ENCODE data around the gene DUSP3.
A peak's percentile ranks its signal among the peaks of the same experiment; 100 is the strongest.

The DUSP3 gene

GRCh38 chr17:43767713-43768059, 11.1 kb downstream of the DUSP3 start:
- no peak for DNase-seq

DNA sequence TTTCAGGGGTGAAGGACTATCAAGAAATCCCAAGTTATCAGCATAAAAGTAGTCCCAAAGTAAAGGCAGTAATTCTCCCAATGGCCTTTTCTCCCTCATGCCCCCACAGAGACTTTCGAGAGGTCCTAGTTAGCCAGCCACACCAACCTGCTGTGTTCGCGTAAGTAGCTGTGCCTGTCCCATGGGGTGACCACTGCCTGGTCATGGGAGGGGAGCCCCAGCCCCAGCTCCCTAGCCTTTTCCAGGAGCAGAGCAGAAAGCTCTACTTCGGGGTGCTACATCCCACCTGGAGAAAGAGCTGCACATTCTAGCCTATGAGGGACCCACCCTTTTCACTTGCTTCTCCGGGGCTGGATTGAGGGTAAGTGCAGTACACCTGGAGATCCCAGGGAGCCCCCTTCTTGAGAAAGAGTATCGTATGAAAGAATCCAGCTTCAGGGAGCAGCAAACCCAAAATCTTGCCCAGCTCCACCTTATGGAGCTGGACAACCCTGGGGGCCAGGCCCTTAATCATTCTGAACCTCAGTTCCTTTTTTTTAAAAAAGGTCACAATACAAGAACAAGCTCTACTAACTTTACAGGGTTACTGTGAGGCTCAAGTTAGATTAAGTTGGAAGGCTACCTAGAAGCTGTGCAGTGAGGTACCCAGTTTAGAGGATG, 11.6 kb downstream of the DUSP3 start:
- no peak for DNase-seq

- DNase-seq, result peak; percentile 21
Observed at GRCh38 chr17:43766413-43767052, 12.2 kb downstream of the DUSP3 start.

DNA sequence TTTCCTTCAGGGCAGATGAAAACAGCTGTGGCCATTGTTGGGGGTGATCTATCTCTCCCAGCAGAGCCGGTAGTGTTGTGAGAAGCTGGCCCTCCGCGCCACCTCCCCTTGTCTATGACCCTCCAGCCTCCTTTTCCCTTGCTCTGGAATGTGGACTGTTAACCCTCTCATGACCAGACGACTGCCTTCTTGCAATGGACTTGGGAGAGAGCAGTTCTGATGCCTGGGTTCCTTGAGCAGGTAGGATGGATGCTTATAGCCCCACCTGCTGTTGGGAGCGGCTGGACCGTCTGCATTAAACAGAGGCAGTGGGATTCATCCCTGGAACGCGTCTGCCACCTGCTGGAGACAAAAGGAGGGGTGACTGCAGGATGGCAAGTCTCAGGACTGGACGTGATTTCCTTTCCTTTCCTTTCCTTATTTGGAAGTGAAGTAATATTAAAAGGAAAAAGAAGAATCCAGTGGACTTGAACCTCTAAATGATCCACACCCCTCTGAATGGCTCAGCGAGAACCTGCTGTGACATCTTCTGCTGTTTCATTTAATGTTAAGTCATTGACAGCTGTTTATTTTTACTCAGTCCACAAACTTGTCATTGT, 18.4 kb downstream of the DUSP3 start:
- DNase-seq, result peak; percentile 75

- no peak for DNase-seq
Observed at GRCh38 chr17:43759836-43760235, 18.9 kb downstream of the DUSP3 start.

DNA sequence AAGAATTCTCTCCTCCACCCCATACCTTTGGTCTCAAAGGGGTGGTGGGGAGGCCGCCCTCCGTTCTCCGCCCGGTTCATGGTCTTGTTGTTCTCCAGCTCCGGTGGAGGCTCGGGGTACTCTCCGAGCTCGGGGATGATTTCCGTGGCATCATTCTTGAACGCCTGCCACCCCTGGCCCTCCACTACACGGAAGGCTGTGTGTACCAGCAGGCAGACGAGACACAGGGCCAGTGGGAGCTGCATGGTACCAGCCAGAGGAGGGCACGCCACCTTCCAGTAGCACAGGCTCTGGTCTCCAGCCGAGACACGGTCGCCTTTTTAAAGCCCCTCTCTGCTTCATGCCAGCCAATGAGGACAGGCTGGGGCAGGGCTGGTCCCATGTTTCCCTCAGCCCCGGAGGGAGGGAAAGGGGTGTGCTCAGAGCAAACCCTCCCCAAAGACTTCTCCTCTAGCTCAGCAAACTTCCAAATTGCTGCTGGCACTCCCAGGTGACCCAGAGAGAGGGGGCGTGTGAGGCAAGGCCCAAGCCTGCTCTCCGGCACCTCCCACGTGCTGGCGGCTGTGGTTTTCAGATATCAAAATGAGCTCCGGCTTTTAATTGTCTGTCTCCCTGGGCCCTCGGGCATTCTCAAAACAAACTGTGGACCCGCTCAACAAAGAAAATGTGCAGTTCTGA, 20.1 kb downstream of the DUSP3 start, which contains the start of gene SOST:
Gene SOST, minus strand, starts transcription at position 295 of the 678 bp plus-strand sequence. Its CDS starts 50 bp downstream, at position 245.
- DNase-seq, result no peak

GRCh38 chr17:43758086-43758485, 20.7 kb downstream of the DUSP3 start:
- DNase-seq, result no peak

DNA sequence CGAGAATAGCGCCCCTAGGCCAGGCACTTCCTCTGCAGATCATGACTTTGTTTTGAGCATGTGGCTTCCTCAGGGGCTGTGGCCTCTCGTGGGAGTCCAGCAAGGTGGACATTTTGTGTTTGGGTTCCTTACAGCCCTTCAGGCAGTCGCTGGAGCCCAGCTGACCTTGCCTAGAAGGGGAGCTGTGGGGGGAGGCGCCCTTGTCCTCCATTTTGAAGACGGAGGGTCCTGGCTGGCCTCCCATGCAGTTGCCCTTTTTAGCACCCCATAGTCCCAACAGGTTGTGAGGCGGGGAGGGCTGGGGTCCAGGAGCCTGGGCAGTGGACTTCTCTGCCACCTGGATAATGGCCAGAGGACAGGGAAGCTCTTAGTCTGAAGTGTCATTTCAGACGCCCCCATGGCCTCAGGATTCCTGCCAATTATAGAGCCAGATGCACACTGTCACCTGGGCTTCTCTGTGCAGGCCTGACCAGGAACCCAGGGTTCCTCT, 21.6 kb downstream of the DUSP3 start:
- no peak for DNase-seq

DNA sequence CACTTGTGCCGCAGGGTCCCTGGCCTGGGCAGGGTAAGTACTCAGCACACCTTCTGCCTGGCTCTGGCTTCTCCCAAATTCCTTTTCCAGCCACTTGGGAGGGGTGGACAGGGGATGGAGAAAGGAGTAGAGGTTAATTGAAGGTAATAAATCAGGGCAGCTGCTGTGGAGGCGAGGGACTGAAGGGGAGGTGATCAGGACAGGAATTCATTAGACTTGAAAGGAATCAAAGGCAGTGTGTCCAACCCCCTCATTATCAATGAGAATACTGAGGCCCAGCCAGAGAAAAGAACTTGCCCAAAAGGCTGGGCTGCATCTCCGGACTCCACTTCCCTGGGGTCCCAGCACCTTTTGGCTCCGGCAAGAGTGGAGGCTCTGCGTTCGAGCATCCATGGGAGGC, 22.6 kb downstream of the DUSP3 start:
- DNase-seq, result no peak

DNA sequence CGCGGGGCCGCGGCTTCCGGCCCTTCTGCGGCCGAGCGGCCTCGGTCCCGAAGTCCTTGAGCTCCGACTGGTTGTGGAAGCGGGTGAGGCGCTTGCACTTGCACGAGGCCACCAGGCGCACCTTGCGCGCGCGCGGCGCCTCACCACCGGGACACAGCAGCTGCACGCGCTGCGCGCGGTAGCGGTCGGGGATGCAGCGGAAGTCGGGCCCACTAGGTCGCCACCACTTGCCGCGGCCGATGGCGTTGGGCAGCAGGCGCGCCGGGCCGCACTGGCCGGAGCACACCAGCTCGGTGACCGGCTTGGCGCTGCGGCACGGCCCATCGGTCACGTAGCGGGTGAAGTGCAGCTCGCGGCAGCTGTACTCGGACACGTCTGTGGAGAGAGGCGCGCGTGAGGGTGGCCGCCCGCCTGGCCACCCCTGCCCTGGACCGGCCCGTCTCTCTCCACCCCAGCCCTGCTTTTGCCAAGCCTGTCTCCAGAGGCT, 23.3 kb downstream of the DUSP3 start:
- no peak for DNase-seq

DNA sequence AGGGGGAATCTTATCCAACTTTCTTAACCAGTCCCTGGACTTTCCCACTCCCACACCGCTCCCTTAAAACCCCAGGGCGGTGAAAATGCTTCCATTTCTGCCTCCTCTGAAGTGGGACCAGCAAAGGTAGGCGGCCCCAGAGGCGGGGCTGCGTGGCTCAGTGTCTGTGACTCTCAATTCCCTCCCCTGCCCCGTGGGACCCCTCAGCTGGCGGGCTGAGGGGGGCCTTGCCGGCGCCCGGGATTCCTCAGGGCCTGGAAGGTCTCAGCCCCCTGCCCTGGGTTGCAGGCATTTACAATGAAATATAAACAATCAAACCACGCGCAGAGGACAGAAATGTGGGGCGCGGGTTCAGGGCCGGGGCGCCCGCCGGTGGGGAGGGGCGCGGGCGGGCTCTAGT, 23.8 kb downstream of the DUSP3 start:
- DNase-seq, result no peak

DNA sequence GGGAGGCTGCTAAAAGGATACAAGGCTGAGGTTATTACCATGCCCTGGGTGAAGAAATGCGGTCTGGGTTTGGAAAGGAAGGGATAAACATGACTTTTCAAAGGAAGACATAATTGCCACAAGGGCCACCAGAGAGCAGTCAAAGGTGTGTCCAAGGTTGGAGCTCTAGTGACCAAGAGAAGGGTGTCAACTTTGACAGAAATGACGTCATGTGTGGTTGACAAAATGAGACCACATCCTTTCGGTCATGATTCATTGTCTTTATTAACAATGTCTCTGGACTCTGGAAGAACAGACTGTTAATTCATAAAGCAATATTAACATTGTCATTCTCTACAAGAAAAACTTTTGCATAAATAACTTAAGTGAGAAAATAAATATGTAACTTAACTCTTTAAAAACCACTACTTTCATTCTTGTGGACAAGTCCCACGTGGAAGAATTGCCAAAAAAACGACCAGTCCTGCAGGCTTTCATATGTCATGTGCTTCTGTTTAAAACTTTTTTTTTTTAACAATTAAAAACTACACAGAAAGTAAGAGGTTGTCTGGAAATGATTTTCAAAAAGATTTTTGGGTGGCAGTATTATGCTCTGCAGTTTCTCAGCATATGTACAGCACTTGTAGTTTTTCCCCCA, 25.2 kb downstream of the DUSP3 start:
- no peak for DNase-seq

DNA sequence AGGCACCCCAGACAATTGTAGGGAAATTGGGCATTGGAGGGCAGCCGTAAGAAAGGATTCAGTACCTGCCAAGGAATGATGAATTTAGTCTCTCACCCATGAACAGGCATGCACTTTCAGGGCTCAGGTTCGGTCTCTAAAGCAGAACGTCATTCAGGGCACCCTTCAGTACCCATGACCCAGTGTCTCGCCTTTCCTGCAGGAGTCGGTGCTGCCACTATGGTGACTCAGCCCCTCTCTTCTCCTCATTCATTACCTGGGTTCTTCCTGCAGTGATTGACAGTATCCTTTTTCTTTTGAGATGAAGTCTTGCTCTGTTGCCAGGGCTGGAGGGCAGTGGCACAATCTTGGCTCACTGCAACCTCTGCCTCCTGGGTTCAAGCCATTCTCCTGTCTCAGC, 28.6 kb downstream of the DUSP3 start:
- no peak for DNase-seq

DNA sequence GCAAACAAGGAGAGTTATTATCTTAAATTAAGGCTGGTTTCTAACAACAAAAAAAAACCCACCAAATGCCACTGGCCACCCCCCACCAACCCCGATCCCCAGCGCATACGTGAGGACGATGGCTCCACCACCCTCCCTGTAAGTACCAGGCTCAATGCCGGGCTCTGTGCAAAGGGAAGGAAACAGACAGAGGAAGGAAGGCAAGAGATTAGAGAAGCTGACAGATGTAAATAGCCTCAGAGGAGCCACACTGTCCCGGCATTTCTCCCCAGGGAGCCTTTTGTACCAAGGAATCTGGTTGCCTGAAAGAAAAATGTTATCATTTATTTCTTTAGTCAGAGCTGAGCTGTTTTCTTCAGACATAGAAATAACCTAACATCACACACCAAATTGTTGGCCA, 33.2 kb downstream of the DUSP3 start:
- DNase-seq, result no peak

GRCh38 chr17:43741636-43742035, 37.1 kb downstream of the DUSP3 start:
- no peak for DNase-seq

DNA sequence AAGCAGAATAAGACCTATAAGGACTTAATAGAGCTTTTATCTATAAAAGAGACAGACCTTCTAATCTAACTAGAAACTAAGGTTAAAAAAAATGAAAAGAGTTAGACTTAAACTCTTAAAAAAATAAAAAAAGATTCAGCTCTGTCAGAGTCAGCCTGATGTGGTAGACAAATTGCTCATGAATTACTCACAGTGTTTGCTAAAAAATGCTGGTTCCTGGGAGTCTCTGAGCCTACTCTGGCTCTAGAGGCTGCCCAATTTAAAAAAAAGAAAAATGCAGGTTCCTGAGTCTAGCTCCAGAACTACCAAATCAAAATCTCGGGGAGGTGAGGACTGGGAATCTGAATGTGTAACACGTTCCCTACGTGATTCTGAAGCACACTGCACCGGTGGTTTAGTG, 38.2 kb downstream of the DUSP3 start:
- no peak for DNase-seq

DNA sequence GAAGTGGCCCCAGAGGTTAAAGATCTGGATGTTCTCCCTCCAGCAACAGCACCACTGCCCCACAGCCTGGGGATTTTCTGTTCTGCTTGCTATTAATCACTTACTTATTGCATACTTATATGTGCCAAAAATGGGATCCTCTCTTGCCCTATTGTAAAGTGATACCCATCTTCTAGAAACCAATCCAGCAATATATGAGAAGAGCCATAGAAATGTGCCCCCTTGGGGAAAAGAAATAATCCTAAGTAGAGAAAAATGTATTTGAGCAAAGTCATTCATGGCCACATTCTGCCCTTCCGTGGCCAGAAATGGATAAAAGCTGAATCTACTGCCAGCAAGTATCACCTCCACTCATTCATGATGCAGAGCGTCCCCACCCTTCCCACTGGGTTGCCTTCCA, 41.1 kb downstream of the DUSP3 start:
- DNase-seq, result no peak

- no peak for DNase-seq
Observed at GRCh38 chr17:43736389-43736788, 42.4 kb downstream of the DUSP3 start.

DNA sequence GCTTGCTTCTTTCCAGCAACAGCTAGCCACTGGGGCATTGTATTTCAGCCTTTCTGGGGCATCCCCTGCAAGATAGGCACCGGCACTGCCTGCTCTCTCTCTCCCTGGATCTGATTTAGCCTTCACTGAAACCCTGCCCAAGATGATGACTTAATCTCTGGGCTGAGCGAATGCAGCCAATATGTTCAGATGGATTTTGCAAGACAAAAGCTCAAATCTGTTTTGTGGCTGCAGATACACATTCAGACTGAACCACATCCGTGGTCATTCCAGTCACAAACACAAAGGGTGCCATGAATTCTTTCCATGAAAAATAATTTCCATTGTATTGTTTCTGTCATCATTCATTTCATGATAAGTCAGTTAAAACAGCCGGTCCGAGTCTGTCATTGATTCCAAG, 44.4 kb downstream of the DUSP3 start:
- no peak for DNase-seq

GRCh38 chr17:43733956-43734355, 44.8 kb downstream of the DUSP3 start:
- DNase-seq, result no peak

GRCh38 chr17:43732958-43733357, 45.8 kb downstream of the DUSP3 start:
- no peak for DNase-seq

- no peak for DNase-seq
Observed at GRCh38 chr17:43728081-43728480, 50.7 kb downstream of the DUSP3 start.

- no peak for DNase-seq
Observed at GRCh38 chr17:43723697-43724359, 54.9 kb downstream of the DUSP3 start.

All from activated effector memory CD4-positive, alpha-beta T cell treated with Interleukin-2 at 50 U/mL for 16 hours (primary cell).